Stimulated activated CD4-positive, alpha-beta T cell treated with anti-CD3 and anti-CD28 coated beads, Interleukin-12 subunit alpha, Interleukin-12 subunit beta, amount 100 ng/mL, for 4 hours (primary cell): ENCODE data around the gene PEX10.

Experiments
- DNase-seq: peaks from one replicate; pipeline ENCODE4 v3.0.0-alpha.2; 2020

Gene PEX10

DNA sequence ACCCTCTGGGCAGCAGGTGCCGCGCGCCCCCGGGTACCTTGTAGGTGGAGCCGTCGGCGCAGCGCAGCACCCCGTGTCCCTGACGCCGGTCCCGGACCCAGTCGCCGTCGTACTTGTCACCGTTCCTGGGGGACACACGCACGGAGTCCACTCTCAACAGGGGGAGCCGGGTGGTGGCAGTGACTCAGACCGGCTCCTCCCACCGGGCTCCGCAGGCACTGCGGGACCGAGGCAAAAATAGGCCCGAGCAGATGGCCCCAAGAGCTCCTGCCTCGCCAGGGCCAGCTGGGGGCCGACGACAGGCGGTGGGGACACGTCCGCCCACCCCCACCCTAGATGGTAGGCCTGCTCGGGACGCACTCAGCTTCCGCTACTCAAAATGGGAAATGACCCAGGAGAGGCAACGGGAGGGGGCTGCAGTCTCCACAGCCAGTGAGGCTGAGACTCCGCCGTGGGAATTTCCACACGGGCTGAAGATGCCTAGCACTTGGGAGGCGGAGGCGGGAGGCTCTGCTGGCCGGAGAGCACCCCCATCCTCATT is 27.4 kb downstream of the PEX10 start:
- DNase-seq, result no peak

- DNase-seq, result no peak
Measured at GRCh38 chr1:2384130-2384860, 28.1 kb downstream of the PEX10 start.

- no peak for DNase-seq
Measured at GRCh38 chr1:2383576-2383975, 28.8 kb downstream of the PEX10 start.

DNA sequence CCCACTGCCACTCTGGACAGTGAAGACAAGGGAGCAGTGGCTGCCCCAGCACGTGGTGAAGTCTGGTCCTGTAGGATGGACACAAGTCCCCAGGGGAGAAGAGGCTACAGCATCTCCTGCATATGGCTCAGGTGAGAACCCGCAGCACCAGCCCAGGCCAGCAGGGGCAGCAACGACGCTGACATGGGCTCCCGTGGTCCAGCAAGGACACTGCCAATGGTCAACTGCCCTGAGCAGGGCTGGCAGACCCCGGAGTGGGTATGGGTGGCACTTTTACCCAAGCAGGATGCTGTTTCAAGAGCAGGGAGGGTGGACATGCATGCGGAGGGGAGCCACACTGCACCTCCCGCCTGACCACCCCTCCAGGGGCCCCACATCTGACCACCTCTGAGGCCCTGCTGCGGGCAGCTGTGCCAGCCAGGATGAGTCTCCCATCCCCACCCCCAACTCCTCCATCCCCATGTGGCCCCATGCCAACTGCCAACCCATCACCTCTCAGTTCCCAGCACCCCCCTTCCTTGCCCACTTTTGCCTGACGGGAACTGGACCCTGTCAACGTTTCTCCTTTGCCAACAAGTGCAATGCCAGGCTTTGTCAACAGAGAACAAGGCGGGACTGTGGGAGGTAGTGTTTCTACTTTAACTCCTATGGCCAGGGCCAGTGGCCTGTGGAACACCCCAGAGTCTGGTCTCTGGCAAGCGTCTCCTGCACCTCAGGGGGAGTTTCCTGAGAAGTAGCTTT is 29.6 kb downstream of the PEX10 start:
- peak; percentile 24 for DNase-seq

GRCh38 chr1:2381741-2382620 is 30.4 kb downstream of the PEX10 start:
- peak; percentile 75 for DNase-seq

DNA sequence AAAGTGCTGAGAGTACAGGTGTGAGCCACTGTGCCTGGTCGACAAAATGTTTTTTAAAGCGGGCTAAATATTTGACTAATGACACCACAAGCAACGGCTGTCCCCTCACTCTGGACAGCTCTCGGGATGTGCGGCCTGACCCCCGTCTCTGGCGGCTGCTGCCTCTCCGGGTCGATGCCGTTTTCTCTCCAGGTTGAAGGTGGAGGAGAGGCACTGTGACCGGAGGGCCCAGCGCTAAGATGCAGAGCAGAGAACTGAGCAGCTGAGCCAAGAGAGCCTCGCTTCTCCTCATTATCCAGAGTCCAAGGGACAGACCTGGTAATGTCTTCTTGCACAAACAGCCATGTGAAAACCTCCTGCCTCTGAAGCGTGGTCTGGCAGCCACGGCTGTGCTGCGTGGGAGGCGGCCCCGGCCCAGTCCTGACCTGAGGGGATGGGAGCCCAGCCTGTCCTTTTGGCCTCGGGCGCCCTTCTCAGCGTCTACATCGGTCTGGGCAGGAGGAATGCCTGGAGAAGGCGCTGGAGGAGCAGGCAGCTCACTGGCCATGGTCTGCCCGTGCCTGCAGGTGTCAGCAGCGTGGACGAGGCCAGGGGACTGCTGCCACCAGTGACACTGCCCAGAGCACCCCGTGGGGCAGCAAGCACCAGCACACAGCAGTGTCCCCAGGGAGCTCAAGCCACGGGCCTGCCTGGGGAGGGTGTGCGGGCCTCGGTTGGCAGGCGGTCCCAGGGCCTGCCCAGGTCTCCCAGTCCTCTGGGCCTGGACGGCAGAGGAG is 31.4 kb downstream of the PEX10 start:
- DNase-seq, result no peak

GRCh38 chr1:2379733-2380404 is 32.5 kb downstream of the PEX10 start:
- DNase-seq, result no peak

DNA sequence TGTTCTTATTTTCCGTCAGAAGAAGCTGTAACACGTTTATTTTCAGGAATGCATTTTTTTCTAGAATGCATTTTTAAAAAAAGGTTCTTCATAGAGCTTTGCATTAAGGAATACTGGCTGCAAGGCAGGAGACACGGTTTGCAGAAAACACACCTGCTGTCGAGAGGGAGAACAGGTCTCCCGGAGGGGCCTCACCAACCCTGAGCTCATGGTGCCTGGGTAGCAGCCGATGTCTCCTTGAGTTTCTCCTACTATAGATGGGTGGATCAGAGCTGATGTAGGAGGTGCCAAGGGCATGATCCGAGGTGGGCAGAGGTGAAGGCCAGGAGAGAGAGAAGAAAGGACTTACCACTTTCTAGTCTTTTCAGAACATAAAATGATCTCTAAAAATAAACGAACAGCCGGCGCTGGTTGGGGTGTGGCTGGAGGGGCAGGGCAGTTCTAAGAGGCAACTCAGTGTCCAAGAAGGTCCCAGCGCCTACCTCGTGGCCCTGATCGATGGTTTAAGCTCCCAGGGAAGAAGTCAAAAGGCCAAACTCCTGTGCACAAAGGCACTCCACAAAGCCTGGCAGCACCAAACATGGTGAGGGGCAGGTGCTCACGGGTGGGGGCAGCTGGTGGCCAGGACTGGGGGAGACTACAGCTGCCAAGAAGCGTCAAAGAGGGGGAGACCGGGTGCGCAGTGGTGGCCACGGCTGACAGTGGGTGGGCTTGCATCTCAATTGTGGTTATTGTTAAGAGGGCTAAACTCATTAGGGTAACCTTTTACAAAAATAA is 33.2 kb downstream of the PEX10 start:
- DNase-seq, result no peak

DNA sequence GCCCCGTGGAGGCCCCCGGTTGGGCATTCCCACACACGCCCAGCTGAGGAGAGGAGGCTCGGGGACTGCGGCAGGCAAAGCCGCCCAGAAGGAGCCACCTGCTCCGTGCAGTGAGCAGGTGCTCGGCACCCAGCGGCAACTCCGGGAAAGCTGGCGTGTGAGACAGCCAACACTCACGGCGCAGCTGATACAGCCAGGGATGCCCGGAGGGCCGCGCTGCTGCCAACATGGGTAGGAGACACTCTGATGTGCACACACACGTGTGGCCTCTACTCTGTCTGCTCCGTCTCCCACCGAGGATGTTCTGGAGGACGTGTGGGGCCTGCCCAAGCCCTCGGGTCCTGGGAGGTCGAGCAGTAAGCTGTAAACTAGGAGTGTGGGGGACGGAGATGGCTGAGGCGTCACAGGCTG is 33.9 kb downstream of the PEX10 start:
- no peak for DNase-seq

DNA sequence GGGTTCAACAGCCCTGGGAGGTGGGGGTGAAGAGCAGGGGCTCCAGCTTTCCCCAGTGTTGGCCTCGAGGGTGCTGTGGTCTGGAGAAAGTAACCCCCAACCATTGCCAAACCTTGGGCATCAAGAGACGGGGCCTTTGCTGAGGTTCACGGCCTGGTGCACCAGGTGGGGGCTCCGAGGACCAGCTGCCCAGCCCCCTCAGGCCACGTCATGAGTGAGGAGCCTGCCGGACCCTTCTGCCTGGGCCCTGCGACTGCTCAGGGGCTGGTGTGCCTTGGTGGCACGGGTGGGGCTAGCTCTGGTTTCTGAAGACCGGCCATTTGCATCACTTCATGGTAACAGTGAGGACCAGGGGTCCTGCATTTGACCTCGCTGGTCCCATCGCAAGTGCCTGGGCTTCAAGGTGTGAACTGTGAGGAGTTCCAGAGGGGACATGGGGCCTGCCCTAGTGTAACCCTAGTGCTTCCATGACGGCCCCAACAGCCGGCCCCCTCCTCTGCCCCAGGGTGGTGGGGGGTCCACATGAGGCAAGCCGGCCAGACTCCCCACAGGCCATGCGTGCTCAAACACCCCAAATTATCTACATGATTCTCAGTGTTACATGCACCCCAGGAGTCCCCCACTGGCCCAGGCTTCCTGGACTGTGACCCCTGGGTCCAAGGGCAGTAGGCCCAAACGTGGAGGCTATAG is 34.5 kb downstream of the PEX10 start:
- no peak for DNase-seq

DNA sequence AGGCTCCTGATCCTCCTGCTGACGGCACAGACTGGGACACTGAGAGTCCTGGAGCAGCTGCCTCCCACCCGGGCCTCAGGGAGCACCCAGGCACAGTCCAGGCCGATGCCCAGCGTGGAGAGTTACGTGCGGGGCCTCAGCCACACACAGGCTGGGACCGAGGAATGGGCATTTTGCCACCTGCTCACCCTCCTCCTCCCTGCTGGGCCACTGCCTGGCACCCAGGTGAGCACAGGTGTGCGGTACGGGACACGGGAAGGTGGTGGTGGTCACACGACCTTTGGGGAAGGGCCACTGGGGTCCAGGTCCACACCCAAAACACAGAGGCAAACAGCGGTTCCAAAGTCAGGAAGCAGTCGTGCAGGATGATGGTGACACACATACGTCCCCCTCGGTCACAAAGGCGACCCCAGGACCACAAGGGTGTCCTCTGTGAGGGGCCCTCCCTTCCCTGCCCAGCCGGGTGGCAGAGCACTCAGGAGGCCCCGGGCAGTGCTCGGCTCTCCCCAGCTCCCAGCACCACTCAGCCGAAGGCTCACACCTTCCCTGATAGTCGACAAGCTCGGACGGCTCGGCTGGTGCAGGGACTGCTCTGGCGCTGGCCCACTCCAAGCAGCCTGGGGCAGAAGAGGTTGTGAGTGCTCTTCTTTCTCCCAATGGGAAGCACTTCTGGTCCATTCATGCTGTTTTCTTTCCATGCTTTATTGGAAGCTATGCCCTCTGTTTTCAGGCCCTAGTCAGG is 35.3 kb downstream of the PEX10 start:
- DNase-seq, result no peak

DNA sequence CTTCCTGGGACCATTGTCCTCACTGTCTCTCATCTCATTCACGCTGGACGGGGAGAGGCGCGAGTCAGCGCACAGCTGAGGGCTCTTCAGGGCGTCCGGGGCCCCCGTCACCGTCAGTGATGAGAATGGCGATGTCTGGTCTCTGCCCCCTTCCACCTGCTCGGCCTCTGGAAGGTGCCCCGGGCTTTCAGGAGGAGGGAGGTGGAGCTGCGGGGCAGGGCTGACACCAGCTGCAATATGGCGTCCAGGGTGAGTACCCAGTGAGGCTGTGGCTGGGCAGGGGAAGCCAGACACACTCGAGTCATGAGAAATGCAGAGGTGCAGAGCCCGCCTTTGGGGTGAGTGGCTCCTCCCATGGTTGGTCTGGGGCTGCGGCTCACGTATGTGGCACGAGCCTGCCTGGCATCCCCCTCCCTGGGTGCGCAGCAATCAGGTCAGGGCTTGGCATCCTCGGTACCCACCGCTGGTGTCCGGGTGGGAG is 36.1 kb downstream of the PEX10 start:
- no peak for DNase-seq

DNA sequence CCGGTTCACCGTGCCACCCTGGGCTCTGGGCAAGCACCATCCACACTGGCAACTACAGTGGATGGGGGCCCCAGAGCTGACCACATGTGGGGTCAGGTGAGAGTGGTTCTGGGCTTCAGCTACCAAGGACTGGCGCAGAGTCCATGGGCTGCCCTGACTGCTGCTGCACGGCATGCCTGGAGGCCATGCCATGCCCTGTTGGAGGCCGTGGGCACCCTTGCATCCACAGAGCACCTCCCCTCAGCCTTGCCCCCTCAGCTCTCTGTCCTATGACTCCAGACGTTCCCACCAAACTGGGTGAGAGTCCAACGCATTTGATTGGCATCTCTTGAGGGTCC is 36.5 kb downstream of the PEX10 start:
- no peak for DNase-seq

- DNase-seq, result no peak
Measured at GRCh38 chr1:2375246-2375922, 37.0 kb downstream of the PEX10 start.

DNA sequence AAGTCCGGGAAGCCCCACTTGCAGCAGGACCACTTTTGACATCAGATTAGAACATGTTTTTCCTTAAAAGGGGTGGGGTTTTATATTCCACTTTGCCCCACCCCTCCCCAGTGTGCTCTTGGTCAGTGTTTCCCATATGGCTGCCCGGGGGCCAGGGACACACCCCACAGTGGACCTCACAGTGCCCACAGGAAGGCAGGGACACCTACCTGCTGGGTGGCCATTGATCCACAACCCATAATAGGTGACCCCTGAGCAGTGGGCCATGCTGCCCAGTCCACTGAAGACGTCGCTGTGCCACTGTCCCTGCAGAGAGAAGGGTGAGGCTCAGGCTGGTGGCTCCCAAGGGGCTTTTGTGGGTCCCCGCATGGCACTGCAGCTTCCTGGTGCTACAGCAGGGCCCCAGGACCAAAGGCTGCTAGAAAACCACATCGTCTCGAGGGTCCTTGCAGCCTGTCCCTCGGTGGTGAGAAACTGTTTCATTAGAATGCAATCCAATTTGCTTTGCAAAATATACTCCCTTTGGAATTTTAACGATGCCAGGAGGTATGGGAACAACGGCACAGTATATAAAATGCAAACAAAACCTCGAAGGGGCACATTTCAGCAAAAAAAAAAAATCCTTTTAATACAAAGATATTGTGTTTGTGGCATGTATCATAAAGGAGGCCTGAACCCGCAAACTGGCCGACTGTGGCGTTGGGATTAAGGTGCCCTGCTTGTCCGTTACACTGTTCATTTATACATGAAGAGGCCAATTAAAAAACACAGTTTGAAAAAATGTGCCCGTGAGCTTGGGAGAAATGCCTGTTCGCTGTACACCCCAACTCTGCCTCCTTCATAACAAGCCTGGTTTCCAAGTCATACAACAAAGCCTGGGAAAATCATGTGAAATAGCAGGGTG is 37.9 kb downstream of the PEX10 start:
- no peak for DNase-seq

GRCh38 chr1:2373551-2374251 is 38.7 kb downstream of the PEX10 start:
- DNase-seq, result no peak
